Right lobe of liver (tissue), 4 donors: ENCODE results near the gene IDS.

Source experiments
- POLR2A ChIP-seq: fragments of 450-650 bp; IDR thresholded peaks from one replicate; pipeline ENCODE4 v1.6.1; 2017; ENCODE audit warnings: antibody characterized with exemption, mild to moderate bottlenecking
- TF ChIP-seq, protein P1 (sequence below), 4 donors: fragments of 200-600 bp in 3 of 4; fragments of 450-650 bp in 1 of 4; IDR thresholded peaks; one replicate each; pipeline versions ENCODE4 v1.5.1 to v1.8.0; 2016 to 2022; ENCODE audit warnings: antibody characterized with exemption in 4 of 4, mild to moderate bottlenecking in 2 of 4
- donor health status: DM: no; HTN: no; CAD: no.
- donor health status: DM: no; HTN: no; CAD: no.
- donor health status: DM: no; HTN: yes; CAD: no.

DNA sequence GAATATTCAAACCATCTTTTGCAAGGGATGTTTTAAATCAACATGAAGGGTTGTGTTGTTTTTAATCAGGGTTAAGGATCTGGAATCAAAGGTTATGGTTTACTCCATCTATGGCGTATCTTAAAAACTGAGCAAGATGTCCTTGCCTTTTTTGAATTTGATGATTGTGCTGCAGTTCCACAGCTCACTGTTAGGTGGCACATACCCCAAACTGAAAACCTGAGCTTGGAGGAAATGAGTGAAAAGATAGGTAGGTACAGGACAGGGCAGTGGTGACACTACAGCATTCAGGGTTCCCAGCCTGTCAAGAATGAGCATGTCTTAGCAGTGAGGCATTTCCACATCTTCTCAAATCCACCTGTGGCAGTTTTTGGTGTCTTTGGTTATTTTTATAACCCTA, 22.6 kb upstream of the IDS start:
- TF ChIP-seq POLR2A = no peak
- TF ChIP-seq, protein P1, sequence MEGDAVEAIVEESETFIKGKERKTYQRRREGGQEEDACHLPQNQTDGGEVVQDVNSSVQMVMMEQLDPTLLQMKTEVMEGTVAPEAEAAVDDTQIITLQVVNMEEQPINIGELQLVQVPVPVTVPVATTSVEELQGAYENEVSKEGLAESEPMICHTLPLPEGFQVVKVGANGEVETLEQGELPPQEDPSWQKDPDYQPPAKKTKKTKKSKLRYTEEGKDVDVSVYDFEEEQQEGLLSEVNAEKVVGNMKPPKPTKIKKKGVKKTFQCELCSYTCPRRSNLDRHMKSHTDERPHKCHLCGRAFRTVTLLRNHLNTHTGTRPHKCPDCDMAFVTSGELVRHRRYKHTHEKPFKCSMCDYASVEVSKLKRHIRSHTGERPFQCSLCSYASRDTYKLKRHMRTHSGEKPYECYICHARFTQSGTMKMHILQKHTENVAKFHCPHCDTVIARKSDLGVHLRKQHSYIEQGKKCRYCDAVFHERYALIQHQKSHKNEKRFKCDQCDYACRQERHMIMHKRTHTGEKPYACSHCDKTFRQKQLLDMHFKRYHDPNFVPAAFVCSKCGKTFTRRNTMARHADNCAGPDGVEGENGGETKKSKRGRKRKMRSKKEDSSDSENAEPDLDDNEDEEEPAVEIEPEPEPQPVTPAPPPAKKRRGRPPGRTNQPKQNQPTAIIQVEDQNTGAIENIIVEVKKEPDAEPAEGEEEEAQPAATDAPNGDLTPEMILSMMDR (IDR thresholded peaks at IDR 0.05) = peak; percentile 51 to 56 (median 52)
